GM19324 (cell line): ENCODE results near the gene PDZD8.

Source experiments
- ATAC-seq: cut with Tn5 transposase; IDR thresholded peaks from one replicate; pipeline ENCODE4 v1.9.1; 2021; ENCODE audit warnings: mild to moderate bottlenecking, moderate library complexity; ENCODE audit not compliant: unreplicated experiment, low FRiP score

The PDZD8 gene

GRCh38 chr10:117228210-117228609 lies 147.0 kb downstream of the PDZD8 start:
- ATAC-seq: no peak
